Stimulated activated CD8-positive, alpha-beta memory T cell treated with anti-CD3 and anti-CD28 coated beads, Interleukin-4, amount 100 ng/mL, for 4 hours (primary cell): ENCODE measurements around the gene RAG1.
"Not testable (repeated sequence)": the region's sequence is repeated elsewhere in the genome, so short reads cannot be mapped to it uniquely, and the experiment has no call there.

ENCODE experiments used
- DNase-seq, 2 donors: peaks; one replicate each; pipeline ENCODE4 v3.0.0-alpha.2; 2020; ENCODE audit warnings: low read depth in 2 of 2, low spot score in 1 of 2

Gene RAG1

DNA sequence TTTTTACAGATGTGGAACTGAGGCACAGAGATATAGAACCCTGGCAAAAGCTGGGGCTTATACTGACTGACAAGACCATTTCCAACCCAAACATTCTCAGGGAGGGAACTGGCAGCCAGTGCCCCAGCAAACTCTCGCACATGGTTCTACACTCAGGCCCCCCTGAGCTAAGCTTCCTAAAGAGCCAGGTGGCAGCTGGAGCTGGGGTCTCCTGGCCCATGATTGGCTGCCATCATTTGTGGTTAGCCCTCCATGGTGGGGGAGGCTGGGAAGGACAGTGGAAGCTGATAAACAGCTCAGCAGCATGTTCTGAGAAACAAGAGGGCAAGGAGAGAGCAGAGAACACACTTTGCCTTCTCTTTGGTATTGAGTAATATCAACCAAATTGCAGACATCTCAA, at the start of gene RAG1:
RAG1 (plus strand) TSS at position 314 of the 400 bp plus-strand sequence. CDS start 5,298 bp downstream, outside the sequence.
- DNase-seq = no peak

DNA sequence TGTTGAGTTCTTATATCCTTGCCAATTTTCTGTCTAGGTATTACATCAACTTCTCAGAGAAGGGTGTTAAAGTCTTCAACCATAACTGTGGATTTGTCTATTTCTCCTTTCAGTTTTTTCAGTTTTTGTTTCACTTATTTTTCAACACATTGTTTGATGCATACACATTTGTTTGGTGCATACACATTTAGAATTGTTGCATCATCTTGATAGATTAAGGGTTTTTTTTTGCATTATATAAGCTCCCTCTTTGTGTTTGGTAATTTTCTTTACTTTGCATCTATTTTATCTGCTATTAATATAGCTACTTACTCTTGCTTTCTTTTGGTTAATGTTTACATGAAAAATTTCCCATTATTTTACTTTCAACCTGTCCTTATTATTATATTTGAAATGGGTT, 37.0 kb upstream of the RAG1 start:
- no peak for DNase-seq

DNA sequence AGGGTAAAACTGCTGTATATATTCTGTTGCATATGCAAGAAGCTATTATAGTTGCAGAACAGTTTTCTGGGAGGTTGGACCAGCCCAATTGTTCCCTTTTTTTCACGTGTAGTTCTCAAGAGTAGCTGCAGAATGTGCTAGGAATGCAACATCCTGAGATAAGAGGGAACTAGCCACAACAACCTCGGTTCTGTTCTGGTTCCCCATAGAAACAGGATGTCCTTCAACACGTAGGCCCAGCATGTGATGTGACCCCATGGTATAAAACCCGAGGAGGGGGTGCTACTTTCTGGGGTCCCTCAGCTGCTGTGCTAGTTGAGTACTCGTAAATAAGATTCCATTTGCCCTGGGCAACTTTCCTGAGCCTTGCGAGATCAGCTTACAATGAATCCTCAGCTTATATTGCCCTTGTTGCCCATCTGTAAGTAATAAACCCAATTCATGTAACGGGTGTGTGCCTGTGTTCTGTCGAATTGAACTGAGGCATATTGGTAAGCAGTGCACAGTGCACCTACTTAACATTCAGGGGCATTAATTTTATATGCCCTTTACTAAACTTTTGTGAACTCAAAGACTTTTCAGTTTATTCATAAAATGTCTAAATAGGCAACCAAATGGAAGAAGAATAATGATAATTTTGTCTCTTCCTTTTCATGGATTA, 34.7 kb upstream of the RAG1 start:
- no peak for DNase-seq

DNA sequence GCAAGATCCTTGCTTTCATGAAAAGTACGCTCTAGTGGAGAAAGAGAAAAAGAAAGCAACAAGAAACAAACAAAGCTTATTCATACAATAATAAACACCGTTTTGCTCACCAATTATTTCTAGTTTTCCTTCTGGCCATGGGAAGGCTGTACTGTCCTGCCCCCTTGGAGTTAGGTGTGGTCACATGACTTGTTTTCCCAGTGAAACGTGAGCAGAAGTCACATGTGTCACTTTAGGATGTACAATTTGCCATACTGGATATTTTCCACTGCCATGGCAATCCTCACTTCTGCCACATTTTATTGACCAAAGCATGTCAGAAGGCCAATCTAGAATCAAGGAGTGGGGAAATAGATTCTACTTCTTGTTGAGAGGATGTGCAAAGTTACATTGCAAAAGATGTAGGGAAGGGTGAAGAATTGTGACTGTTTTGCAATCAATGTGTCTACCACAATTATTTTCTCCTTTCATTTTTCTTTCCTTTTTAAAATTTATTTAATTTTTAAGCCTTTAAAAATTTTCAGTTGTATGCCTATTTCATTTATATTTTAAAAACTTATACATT, 33.4 kb upstream of the RAG1 start:
- DNase-seq = no peak

DNA sequence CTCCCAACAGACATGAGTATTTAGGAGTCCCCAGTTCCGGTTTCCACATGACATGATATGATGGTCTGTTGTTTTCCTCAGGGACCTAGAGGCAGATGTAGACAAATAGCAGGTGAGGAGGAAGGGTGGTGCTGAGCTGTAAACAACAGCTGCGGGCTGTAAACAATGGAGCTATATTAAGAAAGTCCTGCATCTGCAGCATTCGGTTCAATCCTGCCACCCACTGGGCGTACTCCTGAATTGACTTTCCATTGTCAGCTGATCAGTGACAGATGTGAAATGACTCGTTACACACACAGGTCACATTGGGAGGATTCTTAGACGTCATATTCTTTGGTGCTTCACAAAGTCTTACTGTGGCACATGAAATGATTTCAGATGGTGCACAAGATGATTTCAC, 26.8 kb upstream of the RAG1 start:
- DNase-seq = no peak

DNA sequence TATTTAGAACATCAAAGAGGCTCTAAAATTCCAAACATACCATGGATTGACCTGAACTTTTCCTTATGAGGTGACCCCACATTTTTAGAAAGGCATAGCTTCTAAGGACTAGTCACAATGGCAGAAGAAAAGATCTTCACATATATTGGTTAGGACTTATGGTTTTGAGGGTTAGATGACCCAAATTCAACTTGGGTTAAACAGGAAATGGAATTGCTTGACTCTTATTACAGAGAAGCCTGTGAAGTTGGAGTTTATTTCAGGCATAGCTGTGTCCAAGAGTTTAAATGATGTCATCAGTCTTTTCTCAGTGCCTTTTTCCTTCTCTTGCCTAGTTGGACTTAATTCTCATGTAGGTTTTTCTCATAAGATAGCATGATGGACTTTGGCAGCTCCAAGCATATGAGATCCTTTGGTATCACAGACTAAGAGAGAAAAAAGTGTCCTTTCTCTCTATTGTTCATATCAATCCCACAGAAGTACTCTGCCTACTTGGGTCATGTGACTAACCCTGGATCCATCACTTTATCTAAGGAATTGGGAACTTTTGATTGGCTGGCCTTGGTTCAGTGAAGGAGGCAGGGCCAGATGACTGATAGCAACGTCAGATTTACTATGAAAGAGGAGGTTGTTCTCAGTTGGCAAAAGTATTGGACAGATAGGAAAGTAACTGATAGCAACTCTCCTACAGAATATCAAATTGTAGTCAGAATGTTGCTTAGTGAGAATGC, 17.3 kb upstream of the RAG1 start:
- DNase-seq = no peak

DNA sequence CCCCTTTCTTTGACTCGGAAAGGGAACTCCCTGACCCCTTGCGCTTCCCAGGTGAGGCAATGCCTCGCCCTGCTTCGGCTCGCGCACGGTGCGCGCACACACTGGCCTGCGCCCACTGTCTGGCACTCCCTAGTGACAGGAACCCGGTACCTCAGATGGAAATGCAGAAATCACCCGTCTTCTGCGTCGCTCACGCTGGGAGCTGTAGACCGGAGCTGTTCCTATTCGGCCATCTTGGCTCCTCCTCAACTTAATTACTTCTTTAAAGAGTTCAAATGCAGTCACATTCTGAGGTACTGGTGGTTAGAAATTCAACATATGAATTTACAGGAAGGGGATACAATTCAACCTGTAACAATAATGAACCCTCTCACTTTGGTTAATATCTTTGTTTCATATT, 10.4 kb upstream of the RAG1 start:
- DNase-seq = not testable (repeated sequence)

DNA sequence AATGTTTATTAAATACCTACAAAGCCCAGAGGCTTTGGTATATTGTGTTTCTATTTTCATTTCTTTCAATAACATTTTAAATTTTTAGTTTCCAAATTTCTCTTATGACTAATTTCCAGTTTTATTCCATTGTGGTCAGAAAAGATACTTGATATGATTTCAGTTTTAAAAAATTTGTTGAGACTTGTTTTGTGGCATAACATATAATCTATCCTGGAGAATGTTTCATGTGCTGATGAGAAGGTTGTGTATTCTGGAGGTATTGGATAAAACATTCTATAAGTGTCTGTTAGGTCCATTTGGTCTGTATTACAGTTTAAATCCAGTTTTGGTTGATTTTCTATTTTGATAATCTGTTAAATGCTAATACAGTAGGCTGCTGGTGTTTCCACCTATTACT, 9.8 kb upstream of the RAG1 start:
- no peak for DNase-seq

DNA sequence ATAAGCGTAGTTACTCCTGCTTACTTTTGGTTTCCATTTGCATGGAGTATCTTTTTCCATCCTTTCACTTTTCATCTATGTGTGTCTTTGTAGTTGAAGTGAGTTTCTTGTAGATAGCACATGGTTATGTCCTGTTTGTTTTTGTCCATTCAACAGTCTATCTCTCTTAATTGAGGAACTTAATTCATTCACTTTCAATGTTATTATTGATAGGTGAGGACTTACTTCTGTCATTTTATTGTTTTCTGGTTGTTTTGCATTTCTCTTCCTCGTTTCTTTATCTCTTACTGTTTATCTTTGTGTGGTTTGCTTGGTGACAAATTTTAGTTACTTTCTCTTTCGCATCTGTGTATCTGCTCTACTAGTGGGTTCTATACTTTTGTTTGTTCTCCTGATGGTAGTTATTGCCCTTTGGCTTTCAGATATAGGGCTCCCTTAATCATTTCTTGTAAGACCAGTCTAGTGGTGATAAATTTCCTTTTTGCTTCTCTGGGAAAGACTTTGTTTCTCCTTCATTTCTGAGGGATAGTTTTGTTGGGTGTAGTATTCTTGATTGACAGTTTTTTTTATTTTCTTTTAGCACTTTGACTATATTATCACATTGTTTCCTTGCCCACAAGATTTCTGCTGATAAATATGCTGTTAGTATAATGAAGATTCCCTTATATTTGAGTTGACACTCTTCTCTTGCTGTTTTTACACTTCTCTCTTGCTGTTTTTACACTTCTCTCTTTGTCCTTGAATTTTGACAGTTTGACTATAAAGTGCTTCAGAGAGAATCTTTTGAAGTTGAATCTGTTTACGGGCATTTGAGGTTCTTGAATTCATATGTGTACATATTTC, 9.0 kb upstream of the RAG1 start:
- no peak for DNase-seq

DNA sequence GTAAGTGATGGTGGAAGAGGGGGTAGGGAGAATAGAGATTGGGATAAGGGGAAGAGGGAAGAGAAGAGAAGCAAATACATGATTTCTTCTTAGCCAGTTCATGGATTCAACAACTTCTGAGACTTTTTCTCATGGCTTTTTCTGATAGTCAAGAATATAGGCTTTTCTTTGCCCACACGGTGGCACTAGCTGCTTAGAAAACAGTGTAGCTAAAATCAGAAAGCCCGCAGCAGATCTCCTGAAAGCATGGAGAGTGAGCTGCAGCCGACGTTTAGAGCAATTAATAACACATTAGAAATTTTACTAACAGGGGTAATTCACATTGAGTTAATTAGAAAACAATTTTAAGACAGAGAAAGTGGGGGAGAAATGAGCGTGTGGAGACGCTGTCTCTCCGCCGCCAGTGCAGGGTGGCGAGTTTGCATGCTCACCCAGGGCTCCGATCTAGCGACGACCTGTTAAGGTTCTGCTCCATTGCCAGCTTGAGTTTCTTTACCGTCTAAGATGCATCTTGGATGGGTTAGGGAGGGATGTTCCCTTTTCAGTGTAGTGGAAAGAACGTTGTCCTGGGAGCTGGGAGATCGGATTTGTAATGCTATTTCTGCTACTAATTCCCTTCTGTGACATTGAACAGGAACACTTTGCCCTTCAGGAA, 3.3 kb upstream of the RAG1 start:
- DNase-seq = no peak

DNA sequence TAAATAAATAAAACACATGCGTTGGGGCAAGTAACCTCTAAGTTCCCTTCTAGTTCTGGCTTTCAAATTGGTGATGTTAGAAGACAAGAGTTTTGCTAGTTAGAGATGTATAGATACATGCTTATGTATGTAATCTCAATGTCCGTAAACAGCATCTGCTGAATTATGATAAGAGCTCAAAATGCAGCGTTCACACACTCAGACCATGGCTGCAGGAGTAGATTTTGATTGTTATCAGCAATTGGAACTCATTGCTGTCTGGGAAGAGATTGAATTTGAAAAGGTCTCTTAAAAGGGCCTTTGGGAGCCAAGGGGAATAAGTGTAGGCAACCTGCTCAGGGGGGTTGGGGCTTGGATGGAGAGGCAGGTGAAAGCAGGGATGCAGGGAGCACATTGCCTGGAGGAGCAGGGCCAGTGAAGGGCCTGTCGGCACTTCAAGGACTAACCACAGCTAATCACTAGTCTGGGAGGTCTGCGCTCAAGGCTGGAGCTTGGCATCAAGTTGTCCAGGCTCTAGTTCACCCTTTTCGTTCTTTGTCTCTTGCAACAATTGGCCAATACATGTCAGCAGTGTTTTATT, 2.7 kb upstream of the RAG1 start:
- no peak for DNase-seq

DNA sequence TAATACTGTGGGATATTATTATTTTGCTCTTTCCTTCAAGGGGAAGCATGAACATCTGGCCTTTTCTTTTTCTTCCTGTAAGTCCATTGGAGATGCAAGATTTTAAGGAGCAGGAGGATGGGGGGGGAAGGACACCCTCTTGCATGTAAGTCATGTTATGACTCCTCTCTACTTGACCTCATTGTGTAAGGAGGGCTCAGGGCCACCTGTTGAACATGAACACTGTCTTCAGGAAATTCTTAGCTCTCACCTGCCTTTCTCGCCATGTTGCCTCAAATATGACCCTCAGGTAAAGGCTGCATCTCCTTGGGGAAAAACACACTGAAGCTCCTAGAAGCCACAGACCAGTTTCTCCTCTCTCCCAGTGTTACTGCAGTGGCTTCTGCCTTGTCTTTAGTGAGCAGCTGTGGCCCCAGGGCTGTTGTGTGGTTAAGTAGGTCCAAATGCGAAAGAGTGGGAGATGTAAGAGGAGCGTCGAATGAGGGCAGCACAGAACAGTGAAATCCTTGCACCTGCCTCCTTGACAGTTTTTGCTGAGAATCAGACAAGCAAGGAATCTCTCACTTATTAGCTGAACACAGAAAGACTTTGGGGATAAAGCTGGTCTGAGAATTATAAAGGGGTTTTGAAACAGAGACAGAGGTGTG, 1.3 kb upstream of the RAG1 start:
- DNase-seq = no peak

DNA sequence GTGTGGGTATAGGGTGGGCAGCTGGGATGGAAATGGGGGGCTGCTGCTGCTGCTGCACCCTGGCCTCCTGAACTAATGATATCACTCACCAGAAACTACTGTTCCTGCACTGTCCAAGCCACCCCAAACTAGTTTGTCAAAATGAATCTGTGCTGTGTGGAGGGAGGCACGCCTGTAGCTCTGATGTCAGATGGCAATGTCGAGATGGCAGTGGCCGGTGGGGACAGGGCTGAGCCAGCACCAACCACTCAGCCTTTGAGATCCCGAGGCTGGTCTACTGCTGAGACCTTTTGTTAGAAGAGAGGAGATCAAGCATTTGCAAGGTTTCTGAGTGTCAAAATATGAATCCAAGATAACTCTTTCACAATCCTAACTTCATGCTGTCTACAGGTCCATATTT, 1.3 kb downstream of the RAG1 start:
- DNase-seq = no peak

DNA sequence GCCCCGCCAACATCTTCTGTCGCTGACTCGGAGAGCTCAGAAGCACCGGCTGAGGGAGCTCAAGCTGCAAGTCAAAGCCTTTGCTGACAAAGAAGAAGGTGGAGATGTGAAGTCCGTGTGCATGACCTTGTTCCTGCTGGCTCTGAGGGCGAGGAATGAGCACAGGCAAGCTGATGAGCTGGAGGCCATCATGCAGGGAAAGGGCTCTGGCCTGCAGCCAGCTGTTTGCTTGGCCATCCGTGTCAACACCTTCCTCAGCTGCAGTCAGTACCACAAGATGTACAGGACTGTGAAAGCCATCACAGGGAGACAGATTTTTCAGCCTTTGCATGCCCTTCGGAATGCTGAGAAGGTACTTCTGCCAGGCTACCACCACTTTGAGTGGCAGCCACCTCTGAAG, 6.7 kb downstream of the RAG1 start:
- no peak for DNase-seq

DNA sequence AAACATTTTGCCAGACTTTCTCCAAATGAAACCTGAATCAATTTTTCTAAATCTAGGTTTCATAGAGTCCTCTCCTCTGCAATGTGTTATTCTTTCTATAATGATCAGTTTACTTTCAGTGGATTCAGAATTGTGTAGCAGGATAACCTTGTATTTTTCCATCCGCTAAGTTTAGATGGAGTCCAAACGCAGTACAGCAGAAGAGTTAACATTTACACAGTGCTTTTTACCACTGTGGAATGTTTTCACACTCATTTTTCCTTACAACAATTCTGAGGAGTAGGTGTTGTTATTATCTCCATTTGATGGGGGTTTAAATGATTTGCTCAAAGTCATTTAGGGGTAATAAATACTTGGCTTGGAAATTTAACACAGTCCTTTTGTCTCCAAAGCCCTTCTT, 9.6 kb downstream of the RAG1 start:
- no peak for DNase-seq

DNA sequence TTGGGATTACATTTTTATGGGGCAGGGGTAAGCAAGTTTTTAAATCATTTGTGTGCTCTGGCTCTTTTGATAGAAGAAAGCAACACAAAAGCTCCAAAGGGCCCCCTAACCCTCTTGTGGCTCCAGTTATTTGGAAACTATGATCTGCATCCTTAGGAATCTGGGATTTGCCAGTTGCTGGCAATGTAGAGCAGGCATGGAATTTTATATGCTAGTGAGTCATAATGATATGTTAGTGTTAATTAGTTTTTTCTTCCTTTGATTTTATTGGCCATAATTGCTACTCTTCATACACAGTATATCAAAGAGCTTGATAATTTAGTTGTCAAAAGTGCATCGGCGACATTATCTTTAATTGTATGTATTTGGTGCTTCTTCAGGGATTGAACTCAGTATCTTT, 10.1 kb downstream of the RAG1 start:
- DNase-seq = no peak

DNA sequence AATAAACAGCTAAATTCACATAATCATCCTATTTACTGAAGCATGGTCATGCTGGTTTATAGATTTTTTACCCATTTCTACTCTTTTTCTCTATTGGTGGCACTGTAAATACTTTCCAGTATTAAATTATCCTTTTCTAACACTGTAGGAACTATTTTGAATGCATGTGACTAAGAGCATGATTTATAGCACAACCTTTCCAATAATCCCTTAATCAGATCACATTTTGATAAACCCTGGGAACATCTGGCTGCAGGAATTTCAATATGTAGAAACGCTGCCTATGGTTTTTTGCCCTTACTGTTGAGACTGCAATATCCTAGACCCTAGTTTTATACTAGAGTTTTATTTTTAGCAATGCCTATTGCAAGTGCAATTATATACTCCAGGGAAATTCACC, 10.7 kb downstream of the RAG1 start:
- no peak for DNase-seq

DNA sequence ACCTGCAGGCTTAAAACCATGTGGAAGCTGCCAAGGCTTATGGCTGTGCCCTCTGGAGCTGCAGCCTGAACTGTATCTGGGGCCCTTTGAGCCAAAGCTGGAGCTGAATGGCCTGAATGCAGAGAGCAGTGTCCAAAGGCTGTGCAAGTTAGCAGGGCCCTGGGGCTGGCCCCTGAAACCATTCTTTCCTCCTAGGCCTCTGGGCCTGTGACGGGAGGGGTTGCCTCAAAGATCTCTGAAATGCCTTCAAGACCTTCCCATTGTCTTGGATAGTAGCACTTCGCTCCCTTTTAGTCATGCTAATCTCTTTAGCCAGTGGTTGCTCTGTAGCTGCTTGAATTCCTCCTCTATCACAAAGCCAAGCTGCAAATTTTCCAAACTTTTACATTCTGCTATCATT, 13.7 kb downstream of the RAG1 start:
- DNase-seq = no peak

DNA sequence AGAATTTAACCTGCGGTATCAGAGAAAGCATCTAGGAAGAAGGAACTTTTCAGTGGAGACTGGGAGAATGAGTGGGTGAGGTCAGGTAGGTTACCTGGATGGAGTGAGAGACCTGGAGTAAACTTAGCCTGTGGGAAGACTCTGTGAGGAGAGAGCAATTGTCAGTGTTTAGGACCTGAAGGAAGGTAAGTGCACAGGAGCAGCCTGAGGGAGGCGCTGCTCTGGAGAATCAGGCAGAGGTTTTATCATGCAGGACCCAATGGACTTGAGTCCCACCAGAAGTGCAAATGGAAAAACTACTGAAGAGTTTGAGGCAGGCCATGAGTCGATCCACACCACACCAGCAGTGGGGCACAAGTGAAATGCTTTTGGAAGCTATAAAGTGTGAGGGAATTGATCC, 15.9 kb downstream of the RAG1 start:
- no peak for DNase-seq

DNA sequence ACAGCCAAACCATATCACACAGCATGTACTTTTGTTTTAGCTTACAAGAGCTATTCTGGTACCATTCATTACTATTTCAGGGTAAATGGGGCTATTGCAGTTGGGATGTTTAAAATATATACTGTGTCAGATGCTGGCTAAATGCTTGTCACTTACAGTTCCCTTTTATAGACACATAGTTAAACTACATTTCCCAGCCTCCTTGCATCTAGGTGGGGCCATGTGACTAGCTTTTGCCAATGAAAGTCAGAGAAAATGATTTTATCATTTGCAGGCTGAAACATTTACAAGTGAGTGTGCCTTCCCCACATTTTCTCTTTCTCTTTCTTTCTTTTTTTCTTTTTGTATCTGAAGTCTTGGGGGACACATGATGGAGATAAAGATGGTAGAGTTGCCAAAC, 18.7 kb downstream of the RAG1 start:
- no peak for DNase-seq
